ENCODE results near the gene TRIM66.

The TRIM66 gene

GRCh38 chr11:8650401-8650990 lies 32.0 kb downstream of the TRIM66 start:
- no peak for DNase-seq

GRCh38 chr11:8649361-8649760 lies 33.1 kb downstream of the TRIM66 start:
- no peak for DNase-seq

DNA sequence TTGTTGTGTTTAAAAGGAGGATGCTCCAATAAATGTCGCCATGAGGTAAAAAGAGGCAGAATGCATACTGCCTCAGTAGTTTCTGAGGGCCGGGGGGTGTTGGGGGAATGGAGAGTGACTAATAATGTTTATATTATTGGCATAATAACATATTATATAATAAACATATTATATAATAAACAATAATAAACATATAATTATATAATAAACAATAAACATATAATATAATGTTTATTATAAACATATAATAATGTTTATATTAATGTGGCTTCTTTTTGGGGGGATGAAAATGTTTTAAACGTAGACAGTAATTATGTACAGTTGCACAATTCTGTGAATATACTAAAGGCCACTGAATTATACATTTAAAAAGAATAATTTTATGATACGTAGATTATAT lies 35.6 kb downstream of the TRIM66 start:
- DNase-seq, result no peak

- peak; percentile 70 to 87 for DNase-seq
These were observed 40.1 kb downstream of the TRIM66 start for GRCh38 chr11:8642196-8642841.

DNA sequence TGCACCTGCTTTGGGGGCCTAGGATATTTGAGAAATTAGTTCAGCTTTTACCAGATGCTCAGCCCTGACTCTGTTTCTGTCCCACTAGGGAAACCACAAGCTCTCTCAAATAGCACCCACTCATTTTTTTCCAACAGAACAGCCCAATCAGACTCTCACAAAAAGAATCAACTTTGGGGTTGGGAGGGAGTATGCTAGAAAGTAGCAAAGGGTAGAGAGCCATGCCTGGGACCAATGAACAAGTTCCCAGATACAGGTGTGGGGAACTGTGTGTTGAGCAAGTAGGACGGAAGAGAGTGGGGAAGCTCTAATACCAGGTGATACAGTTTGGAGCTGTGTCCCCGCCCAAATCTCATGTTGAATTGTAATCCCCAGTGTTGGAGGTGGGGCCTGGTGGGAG lies 41.1 kb downstream of the TRIM66 start:
- DNase-seq, result no peak

DNA sequence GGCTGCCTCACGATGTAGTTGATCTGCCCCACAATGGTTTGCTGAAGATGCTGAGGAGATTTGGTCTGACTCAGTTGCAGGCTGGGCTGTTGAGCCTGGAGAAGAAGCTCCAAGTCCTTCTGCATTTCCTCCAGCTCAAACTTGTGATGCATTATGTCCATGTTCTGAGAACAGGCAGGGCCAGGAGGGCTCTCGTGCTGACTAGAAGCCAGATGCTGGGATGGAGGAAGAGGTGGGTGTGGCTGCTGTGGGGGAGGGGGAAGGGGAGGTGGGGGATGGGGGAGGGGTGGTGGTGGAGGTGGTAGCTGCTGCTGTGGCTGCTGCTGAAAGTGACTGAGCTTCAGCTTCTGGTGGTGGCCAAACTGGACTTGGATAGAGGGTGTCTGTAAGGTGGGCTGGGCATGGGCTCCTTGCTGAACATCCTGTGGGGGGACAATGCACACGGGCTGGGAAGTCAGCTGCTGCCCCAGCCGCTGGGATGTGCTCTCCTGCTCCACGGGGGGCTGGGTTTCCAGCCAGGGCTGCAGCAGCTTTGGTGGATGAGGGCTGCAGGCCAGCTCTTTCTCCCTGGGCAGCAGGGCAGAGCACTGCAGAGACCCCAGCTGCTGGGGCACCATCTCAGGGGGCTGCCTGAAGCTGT lies 42.1 kb downstream of the TRIM66 start:
- DNase-seq, result peak in 1 of 2 experiments; percentile 22

GRCh38 chr11:8639655-8640054 lies 42.8 kb downstream of the TRIM66 start:
- no peak for DNase-seq

DNA sequence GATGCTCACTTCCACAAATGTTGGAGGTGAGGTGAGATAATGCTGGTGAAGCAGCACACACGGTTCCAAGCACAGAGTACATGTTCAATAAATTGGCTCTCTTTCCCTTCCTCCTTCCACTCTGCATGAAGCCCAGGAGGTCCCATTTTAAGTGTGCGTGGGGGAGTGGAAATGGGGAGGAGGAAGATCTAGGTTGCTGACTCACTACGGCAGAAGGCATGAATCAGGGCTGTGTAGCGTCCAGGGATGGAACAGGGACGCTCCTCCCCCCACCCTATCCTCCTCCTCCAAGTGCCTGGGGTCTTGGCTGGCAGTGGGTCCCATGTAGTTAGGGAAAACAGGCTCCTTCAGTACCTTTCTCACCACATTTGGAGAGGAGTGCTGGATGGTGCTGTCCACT lies 44.2 kb downstream of the TRIM66 start:
- no peak for DNase-seq

- no peak for DNase-seq
These were observed 46.3 kb downstream of the TRIM66 start for GRCh38 chr11:8636127-8636526.

- DNase-seq, result no peak
These were observed 48.0 kb downstream of the TRIM66 start for GRCh38 chr11:8634498-8634897.

- peak; percentile 8 to 62 for DNase-seq
These were observed 50.9 kb downstream of the TRIM66 start for GRCh38 chr11:8631395-8632118.

DNA sequence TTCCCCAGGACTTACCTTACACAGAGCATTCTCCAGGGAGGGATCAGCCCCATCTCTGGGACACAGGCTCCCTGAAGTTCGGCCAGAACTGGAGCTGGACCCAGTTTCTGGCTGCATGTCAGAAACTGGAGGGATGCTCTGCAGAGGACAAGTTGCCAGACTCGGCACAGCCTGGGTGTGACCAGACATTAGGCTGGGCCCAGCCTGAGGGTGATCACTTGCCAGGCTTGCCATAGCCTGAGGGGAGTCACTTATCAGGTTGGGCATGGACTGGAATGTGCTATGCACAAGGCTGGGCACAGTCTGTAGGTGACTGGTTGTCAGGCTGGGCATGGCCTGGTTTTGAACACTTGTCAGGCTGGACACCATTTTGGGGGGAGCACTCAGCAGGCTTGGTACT lies 57.8 kb downstream of the TRIM66 start:
- DNase-seq, result no peak

GRCh38 chr11:8621147-8621546 lies 61.3 kb downstream of the TRIM66 start:
- DNase-seq, result no peak

GRCh38 chr11:8617063-8617462 lies 65.4 kb downstream of the TRIM66 start:
- no peak for DNase-seq

DNA sequence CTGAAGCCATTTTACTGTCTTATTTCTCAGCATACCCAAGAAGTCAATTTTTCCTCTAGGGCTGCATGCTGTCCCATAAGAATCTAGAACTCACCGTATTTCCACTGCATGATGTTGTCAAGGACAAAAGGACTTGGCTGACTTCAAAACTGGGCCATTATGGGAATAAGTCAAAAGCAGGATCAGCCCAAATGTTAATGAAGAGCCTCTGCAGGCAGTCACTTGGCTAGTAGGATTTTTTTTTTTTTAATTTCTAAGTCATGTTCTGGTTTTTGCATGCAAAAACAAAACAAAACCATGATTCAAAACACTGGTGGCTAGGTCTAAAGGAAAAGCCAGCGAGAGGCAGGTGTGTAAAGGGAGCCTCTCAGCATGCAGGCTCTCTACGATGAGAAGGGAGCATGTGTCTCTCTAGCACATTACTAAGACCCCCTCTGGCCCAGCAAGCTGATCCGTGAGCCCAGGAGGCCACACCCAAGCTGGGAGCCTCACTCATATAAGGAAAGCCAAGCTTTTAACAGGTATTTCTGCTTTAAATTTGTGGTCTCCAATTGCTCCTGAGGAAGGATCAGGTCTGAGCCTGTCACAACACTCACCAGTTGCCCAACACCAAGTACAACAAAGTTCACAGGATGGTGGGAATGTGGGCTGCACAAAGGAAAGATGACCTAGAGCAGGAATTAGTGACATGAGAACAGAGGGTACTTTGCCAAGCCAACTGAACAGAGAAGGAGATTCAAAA lies 67.0 kb downstream of the TRIM66 start:
- DNase-seq, result no peak

DNA sequence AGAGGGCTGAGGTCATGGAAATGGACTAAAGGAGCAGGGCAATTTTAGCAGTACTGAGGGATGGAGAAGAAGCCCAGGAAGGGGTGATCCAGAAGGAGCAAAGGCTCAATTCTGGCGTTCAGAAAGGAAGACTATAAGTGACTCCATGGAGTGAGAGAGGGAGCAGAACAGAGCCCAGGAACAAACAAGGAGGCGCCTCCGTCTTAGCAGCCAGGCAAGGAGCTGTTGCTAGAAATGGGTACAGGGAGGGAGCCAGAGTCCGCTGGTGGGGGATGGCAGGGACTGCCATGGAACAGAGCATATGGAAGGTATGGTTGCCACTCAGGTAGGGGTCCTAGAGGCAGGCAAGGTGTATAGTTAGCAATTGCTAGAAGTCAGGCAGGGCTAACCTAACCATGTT lies 68.0 kb downstream of the TRIM66 start:
- DNase-seq, result no peak

DNA sequence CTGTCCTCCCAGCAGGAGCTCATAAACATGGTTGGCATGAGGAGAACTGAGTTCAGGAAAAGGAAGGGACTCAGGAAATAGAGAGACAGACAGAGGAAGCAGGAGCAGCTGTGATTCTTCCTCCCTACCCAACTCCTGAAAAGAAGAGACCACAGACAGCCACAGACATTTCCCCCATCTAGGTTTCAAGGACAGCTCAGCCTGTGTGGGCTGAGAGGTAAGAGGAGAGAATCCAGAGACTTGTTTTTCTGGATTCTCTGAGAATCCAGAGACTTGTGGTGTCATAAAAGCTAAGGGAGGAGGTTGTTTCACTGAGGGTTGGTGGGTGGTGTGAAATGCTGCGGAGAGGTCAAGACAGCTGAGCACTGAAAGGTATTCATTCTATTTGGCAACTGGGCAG lies 69.4 kb downstream of the TRIM66 start:
- DNase-seq, result no peak

DNA sequence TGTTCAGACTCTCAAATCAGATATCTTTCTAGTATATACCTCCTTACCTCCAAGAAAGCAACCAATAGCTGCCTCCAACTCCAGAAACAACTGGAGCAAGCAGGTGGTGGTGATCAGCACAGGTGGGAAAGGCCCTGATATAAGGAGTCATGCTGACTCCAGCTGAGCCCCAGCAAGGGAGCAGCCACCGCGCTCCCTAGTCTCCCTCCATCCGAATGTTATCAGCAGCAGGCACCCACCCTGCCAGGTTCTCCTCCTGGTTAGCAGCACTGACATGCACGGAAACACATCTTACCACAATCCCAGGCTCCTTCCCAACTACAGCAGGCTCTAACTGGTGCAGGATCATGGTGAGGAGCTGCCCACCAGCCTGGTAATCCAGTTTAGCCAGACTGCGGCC lies 69.9 kb downstream of the TRIM66 start:
- no peak for DNase-seq

DNA sequence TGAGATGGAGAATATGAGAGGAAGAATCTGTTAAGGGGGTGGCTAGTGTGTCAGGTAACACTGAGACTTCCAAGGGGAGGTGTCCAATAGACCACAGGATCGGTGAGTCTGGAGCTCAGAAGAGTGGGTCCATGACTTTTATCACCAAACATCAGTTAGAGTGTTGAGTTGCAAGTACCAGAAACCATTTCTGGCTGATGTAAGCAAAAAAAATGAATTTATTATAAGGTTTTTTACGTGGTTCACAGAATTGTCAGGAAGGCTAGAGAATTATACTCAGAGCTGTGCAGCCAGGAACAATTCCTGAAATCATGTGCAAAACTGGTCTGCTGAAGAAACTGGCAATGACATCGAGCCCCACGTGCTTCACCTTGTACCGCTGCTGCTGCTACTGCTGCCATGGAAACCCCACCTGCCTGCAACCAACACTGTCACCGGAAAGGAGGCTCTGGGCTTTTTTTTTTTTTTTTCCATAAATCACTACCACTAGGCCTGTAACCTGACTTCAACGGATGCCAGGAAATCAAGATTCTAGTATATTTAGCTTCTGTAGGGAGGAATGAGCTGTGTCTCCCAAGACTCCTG lies 71.8 kb downstream of the TRIM66 start:
- no peak for DNase-seq

- DNase-seq, result no peak
These were observed 73.8 kb downstream of the TRIM66 start for GRCh38 chr11:8608652-8609051.

GRCh38 chr11:8605971-8606563 lies 76.4 kb downstream of the TRIM66 start:
- no peak for DNase-seq

DNA sequence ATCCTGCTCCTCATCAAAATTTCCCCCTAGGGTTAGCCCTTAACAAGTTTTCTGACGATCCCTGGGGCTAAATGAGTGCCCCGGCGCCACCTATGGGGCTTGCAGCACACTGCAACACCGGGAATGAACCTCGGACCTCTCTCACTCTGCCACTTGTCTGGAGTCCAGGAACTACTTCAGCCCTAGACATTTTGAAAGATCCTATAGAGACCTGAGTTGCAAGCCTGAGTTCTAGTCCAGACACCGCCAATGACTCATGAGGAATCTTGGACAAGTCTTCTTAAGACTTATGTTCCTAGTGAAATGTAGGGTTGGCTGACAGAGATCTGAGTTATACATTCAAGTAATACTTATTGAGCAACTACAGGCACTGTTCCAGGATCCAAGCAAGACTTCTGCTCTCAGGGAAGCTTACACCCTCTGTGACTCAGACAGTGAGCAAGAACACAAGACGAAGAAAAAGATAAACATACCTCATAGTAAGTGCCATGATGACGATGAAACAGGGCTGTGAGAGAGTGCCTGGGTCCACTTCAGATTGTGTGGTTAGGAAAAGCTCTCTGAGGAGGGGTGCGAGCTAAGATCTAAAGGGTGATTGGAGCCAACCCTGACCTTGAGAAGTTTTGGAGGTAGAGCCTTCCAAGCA lies 78.3 kb downstream of the TRIM66 start:
- peak; percentile 45 to 71 for DNase-seq
